Peyer's patch (tissue), 4 donors: ENCODE results near the gene ATP2B3. TPM values are rescaled to one million over a fixed set of nuclear protein-coding genes. Genes with fewer than 3 reads are reported as not detected.

Source experiments
- DNase-seq, 3 donors: peaks; one replicate each; pipeline ENCODE4 v3.0.0-alpha.2; 2017 to 2019
- H3K27ac ChIP-seq, 4 donors: fragments of 200-600 bp; sonication (generic); one replicate each; pipeline ENCODE4 v1.5.1; 2016 to 2019
- H3K27me3 ChIP-seq, 2 donors: fragments of 200-600 bp; sonication (generic); one replicate each; pipeline ENCODE4 v1.5.1; 2019
- H3K36me3 ChIP-seq, 3 donors: fragments of 200-600 bp; sonication (generic); one replicate each; pipeline ENCODE4 v1.5.1; 2016 to 2019
- H3K4me1 ChIP-seq, 4 donors: fragments of 200-600 bp; sonication (generic); one replicate each; pipeline ENCODE4 v1.5.1; 2016 to 2019
- H3K4me3 ChIP-seq, 4 donors: fragments of 200-600 bp; sonication (generic); 1 replicate in 3 of 4; 2 replicates in 1 of 4; pipeline ENCODE4 v1.5.1; 2016 to 2019; ENCODE audit warnings: mild to moderate bottlenecking in 1 of 4
- H3K9me3 ChIP-seq, 4 donors: fragments of 200-600 bp; sonication (generic); one replicate each; pipeline ENCODE4 v1.5.1; 2016 to 2019; ENCODE audit warnings: mild to moderate bottlenecking in 1 of 4
- CTCF ChIP-seq, 6 experiments: fragments of 450-650 bp in 4 of 6; fragments of 200-600 bp in 2 of 6; sonication (generic) in 1 of 6; IDR thresholded peaks; one replicate each; pipeline ENCODE4 v1.5.1; 2017 to 2019; ENCODE audit warnings: antibody characterized with exemption in 6 of 6, mild to moderate bottlenecking in 3 of 6, moderate library complexity in 1 of 6
- POLR2A ChIP-seq, 2 donors: fragments of 450-650 bp; IDR thresholded peaks; one replicate each; pipeline ENCODE4 v1.5.1; 2017; ENCODE audit warnings: antibody characterized with exemption in 2 of 2, mild to moderate bottlenecking in 2 of 2, moderate library complexity in 2 of 2
- total RNA-seq, 4 donors: library from RNA; depleted of rRNA; stranded (reverse); fragments of >200 nt; gene quantifications; one replicate each; pipeline ENCODE4 v1.1.0, GENCODE V29; 2016

Gene ATP2B3
- total RNA-seq, 4 donors from 2014 or later, result not detected

DNA sequence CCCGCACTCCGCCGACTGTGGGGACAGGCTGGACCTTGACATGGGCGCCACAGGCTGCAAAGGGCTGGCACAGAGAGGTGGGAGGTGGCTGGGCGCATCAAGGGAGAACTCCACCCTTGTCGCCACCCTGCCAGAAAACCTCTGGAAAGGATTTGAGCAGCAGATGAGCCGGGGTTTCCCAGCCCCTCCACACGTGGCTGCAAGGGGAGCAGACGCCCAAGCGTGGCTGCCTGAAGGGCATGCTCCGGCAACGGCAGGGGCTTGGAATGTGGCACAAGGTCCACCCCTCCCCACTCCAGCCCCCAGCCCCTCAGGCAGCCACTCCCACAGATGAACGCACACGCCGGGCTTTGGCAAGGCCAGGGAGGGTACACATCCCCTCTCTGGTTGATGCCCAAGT, 18.1 kb upstream of the ATP2B3 start:
- Histone ChIP-seq H3K27me3 (no peaks in the 10 kb centered on the region), H3K27ac (no peak overlapping the region)

GRCh38 chrX:153499876-153500275, 17.6 kb upstream of the ATP2B3 start:
- Histone ChIP-seq H3K4me1 (no peaks in the 10 kb centered on the region), H3K36me3 (no peaks in the 10 kb centered on the region), H3K9me3 (no peaks in the 10 kb centered on the region), H3K27ac (no peak overlapping the region), H3K4me3 (no peak overlapping the region), H3K27me3 (no peaks in the 10 kb centered on the region)
- no peak for TF ChIP-seq POLR2A (IDR thresholded peaks at IDR 0.05)
- TF ChIP-seq CTCF (IDR thresholded peaks at IDR 0.05), result no peak
- DNase-seq, result no peak

More for the DNA sequence above, 18.1 kb upstream of the ATP2B3 start:
- H3K4me3 ChIP-seq, result no peak overlapping the region
- H3K9me3 ChIP-seq, result no peaks in the 10 kb centered on the region
- no peak for DNase-seq
- H3K4me1 ChIP-seq, result no peaks in the 10 kb centered on the region
- no peaks in the 10 kb centered on the region for H3K36me3 ChIP-seq
- TF ChIP-seq POLR2A (IDR thresholded peaks at IDR 0.05), result no peak
- no peak for TF ChIP-seq CTCF (IDR thresholded peaks at IDR 0.05)

DNA sequence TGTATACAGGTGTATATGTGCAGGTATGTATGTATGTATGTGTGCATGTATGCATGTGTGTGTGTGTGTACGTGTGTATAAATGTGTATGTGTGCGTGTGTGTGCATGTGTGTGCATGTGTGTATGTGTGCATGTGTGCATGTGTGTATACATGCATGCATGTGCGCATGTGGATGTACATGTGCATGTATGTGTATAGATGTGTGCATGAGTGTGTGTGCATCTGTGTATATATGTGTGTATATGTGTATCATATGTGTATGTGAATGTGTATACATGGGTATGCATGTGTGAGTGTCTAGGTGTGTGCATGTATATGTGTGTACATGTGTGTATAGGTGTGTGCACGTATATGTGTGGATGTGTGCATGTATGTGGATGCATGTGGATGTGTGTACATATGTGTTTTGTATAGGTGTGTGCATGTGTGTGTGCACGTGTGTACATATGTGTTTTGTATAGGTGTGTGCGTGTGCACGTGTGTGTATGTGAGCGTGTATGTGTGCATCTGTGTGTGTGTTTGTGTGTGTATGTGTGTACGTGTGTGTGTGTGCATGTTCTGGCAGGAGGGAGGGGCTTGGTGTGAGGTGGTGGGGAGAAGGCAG, 16.7 kb upstream of the ATP2B3 start:
- H3K4me1 ChIP-seq, result no peaks in the 10 kb centered on the region
- no peaks in the 10 kb centered on the region for H3K36me3 ChIP-seq
- H3K27ac ChIP-seq, result no peak overlapping the region
- DNase-seq, result no peak
- no peak overlapping the region for H3K4me3 ChIP-seq
- TF ChIP-seq CTCF (IDR thresholded peaks at IDR 0.05), result no peak
- TF ChIP-seq POLR2A (IDR thresholded peaks at IDR 0.05), result no peak
- no peaks in the 10 kb centered on the region for H3K27me3 ChIP-seq
- H3K9me3 ChIP-seq, result no peaks in the 10 kb centered on the region

- DNase-seq, result no peak
- H3K4me3 ChIP-seq, result no peak overlapping the region
- H3K36me3 ChIP-seq, result no peaks in the 10 kb centered on the region
- no peak for TF ChIP-seq POLR2A (IDR thresholded peaks at IDR 0.05)
- TF ChIP-seq CTCF (IDR thresholded peaks at IDR 0.05), result no peak
- no peaks in the 10 kb centered on the region for H3K9me3 ChIP-seq
- H3K27me3 ChIP-seq, result no peaks in the 10 kb centered on the region
- no peak overlapping the region for H3K27ac ChIP-seq
- H3K4me1 ChIP-seq, result no peaks in the 10 kb centered on the region
Measured at GRCh38 chrX:153501530-153501929, 15.9 kb upstream of the ATP2B3 start.

DNA sequence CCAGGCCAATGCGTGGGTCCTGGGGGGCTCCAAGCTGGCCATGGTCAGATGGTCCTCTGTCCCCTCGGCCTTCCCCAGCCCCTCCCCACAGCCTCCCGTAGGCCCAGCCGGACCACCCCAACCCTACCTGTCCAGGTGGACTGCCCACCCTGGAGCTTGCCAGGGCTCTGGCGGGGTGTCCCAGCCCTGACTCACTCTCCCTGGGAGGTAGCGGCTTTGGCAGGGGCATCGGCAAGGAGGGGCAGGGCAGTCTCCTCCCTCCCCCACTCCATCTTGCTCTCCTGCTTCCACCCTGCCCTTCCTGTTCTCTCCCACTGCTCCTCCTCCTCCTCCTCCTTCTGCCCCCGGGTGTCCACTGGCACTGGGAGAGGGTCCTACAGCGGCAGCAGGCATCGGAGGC, 15.3 kb upstream of the ATP2B3 start:
- H3K4me1 ChIP-seq, result no peaks in the 10 kb centered on the region
- no peaks in the 10 kb centered on the region for H3K36me3 ChIP-seq
- H3K4me3 ChIP-seq, result no peak overlapping the region
- TF ChIP-seq POLR2A (IDR thresholded peaks at IDR 0.05) (no peak), CTCF (IDR thresholded peaks at IDR 0.05) (no peak)
- no peak overlapping the region for H3K27ac ChIP-seq
- H3K27me3 ChIP-seq, result no peaks in the 10 kb centered on the region
- no peak for DNase-seq
- H3K9me3 ChIP-seq, result no peaks in the 10 kb centered on the region

DNA sequence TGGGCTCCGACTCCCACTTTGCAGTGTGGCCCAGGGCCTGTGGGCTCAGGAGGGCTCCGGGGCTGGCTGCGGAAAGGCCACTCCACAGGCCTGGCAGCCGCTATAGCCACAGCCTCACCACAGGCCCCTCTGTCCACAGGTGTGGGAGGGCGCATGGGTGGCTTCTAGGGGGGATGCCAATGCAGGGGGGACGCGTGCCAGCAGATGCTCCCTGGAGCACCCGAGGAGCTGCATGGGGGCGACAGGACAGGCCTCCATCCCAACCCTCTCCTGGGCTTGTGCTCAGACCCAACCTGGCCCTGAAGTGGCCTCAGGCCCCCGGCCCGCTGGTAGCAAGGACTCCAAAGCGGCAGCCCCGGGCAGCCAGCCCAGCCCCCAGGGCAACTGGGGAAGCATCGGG, 14.6 kb upstream of the ATP2B3 start:
- Histone ChIP-seq H3K27me3 (no peaks in the 10 kb centered on the region), H3K4me3 (no peak overlapping the region)
- TF ChIP-seq CTCF (IDR thresholded peaks at IDR 0.05) (no peak), POLR2A (IDR thresholded peaks at IDR 0.05) (no peak)

More for the DNA sequence above, 14.6 kb upstream of the ATP2B3 start:
- Histone ChIP-seq H3K36me3 (no peaks in the 10 kb centered on the region), H3K27ac (no peak overlapping the region), H3K4me1 (peaks cover 0 to 3% (median 0%) of the 10 kb centered on the region in 4 donors), H3K9me3 (no peaks in the 10 kb centered on the region)
- no peak for DNase-seq
